HFFc6 (cell line): ENCODE measurements around the gene SLC30A9. TPM values are rescaled to one million over a fixed set of nuclear protein-coding genes. Genes with fewer than 3 reads are reported as not detected.

ENCODE experiments used
- DNase-seq: peaks from one replicate; pipeline ENCODE4 v3.0.0-alpha.2; 2018
- H3K27ac Mint-ChIP-seq: 2 replicates; pipeline ENCODE4 v1.8.0; 2020; ENCODE audit warnings: mild to moderate bottlenecking, mixed read lengths
- H3K27me3 Mint-ChIP-seq: 2 replicates; pipeline ENCODE4 v1.8.0; 2021; ENCODE audit warnings: mild to moderate bottlenecking, moderate library complexity, mixed read lengths; ENCODE audit not compliant: insufficient read depth
- H3K36me3 Mint-ChIP-seq: 2 replicates; pipeline ENCODE4 v1.8.0; 2021; ENCODE audit warnings: low read depth, mixed read lengths
- H3K4me1 Mint-ChIP-seq: 2 replicates; pipeline ENCODE4 v1.8.0; 2020; ENCODE audit warnings: low read depth, mixed read lengths
- H3K4me3 Mint-ChIP-seq: 2 replicates; pipeline ENCODE4 v1.8.0; 2020; ENCODE audit warnings: mild to moderate bottlenecking, moderate library complexity, mixed read lengths
- H3K9me3 Mint-ChIP-seq: 2 replicates; pipeline ENCODE4 v1.8.0; 2020; ENCODE audit warnings: mild to moderate bottlenecking, mixed read lengths
- total RNA-seq, 6 experiments: library from RNA; stranded (reverse); fragmentation: NEBNext Ultra II Directional; extraction: Animal tissue kit (Norgen Biotek cat#: 25700); gene quantifications; 2 replicates in 1 of 6; 3 replicates in 5 of 6; pipeline ENCODE4 v1.2.3, GENCODE V29; 2021
- TF ChIP-seq, protein P1 (sequence below): fragments of 200-600 bp; sonication (generic); IDR thresholded peaks from 2 replicates; pipeline ENCODE4 v1.5.0; 2021; ENCODE audit warnings: antibody characterized with exemption, mild to moderate bottlenecking

Gene SLC30A9
- total RNA-seq, 6 experiments from 2014 or later: 69.9 to 73.3 (median 70.3) TPM

DNA sequence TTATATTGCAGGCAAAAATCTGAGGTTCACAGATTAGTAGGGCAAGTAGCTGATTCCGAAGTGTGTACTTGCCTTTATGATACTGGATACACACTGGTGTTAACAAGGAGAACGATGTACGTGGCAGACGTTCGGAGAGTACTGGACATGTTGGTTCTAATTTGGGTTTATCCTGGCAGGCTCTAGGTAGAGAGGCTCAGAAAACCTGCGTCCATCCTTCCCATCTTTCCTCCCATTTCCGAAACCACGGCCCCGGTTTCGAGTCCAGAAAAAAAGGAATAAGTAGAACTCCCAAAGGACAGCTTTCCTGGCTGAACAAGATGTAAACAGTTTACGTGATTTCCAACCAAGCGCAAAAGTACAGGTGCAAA, 351 bp upstream of the SLC30A9 start:
- H3K36me3 Mint-ChIP-seq: peaks cover 8% of the 10 kb centered on the region; the same call in 1 of the 2 replicates
- peak overlapping the region; percentile 97 for H3K27ac Mint-ChIP-seq
- TF ChIP-seq, protein P1, sequence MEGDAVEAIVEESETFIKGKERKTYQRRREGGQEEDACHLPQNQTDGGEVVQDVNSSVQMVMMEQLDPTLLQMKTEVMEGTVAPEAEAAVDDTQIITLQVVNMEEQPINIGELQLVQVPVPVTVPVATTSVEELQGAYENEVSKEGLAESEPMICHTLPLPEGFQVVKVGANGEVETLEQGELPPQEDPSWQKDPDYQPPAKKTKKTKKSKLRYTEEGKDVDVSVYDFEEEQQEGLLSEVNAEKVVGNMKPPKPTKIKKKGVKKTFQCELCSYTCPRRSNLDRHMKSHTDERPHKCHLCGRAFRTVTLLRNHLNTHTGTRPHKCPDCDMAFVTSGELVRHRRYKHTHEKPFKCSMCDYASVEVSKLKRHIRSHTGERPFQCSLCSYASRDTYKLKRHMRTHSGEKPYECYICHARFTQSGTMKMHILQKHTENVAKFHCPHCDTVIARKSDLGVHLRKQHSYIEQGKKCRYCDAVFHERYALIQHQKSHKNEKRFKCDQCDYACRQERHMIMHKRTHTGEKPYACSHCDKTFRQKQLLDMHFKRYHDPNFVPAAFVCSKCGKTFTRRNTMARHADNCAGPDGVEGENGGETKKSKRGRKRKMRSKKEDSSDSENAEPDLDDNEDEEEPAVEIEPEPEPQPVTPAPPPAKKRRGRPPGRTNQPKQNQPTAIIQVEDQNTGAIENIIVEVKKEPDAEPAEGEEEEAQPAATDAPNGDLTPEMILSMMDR: no peak
- H3K27me3 Mint-ChIP-seq: no peaks in the 10 kb centered on the region; the same call in 1 of the 2 replicates
- H3K4me3 Mint-ChIP-seq: peak overlapping the region; percentile 100
- no peaks in the 10 kb centered on the region for H3K9me3 Mint-ChIP-seq
- peaks cover 26% of the 10 kb centered on the region for H3K4me1 Mint-ChIP-seq
- DNase-seq: no peak

DNA sequence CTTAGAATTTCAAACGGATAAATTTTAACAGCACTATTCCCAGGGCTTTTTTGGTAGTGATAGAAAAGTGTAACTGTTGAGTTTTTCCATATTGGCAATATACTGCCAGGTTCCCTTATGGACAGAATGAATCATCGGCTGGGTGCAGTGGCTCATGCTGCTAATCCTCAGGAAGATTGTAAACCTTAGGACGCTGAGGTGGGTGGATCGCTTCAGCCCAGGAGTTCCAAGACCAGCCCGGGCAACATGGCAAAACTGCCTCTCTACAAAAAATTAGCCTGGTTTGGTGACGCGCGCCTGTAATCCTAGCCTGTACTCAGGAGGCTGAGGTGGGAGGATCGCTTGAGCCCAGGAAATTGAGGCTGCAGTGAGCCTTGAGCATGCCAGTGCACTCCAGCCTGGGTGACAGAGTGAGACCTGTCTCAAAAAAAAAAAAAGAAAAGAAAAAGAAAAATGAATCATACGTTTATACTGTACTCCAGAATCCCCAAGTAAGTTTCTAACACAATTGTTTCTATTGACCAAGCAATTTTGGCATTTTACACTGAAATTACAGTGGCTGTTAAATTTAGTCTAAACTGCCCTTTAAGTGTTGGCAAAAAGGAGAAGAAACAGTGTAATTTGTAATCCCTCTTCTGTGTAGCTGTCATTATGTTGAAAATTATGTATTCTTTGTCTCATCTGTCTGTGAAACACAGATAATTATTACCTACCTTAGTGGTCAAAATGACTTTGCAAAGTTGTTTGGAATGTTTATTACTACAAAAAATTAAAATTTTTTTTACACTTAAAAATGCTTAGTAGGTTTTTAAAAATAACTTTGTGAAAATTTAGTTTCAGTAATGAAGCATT, 1.8 kb downstream of the SLC30A9 start:
- no peak overlapping the region; the same call in 1 of the 2 replicates for H3K27ac Mint-ChIP-seq
- H3K27me3 Mint-ChIP-seq: no peaks in the 10 kb centered on the region; the same call in 1 of the 2 replicates
- TF ChIP-seq, protein P1: no peak
- H3K36me3 Mint-ChIP-seq: peaks cover 8% of the 10 kb centered on the region; the same call in 1 of the 2 replicates
- no peaks in the 10 kb centered on the region for H3K9me3 Mint-ChIP-seq
- H3K4me3 Mint-ChIP-seq: peak overlapping the region; percentile 100
- peaks cover 26% of the 10 kb centered on the region for H3K4me1 Mint-ChIP-seq
- no peak for DNase-seq

DNA sequence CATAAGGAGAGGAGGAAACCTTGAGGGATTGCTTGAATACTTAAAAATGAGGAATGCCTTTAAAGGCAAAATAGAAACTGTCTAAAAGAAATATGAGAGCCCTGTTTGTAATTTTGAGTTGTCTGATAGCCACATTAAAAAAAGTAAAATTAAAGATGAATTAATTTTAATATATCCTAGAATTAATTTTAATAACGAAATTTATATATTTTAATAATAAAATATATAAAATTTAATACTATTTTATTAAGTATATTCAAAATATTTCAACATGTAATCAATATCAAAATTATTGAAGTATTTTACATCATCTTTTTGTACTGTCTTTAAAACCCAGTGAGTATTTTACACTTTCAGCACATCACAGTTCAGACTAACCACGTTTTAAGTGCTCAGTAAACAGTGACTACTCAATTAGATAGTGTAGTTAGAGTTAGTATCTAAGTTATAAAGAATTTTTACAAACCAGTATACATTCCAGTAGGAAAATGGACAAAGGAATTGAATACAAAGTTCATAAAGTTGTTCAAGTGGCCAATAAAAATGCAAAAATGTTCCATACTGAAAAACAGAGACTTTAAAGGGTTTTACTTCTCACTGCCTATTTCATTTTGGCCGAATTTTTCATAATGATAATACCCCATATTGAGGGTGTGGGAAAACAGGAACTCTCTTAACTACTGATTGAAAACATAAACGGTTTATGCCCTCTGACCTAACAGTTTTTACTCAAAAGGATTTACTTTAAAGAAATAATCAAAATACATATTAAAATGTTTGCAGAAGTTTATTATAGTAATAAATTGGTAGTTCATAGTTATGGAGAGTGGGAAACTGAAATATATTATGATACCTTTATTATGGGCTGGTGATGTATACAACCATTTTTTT, 2.9 kb downstream of the SLC30A9 start:
- Mint-ChIP-seq H3K9me3 (no peaks in the 10 kb centered on the region), H3K36me3 (peaks cover 8% of the 10 kb centered on the region; the same call in 1 of the 2 replicates), H3K4me3 (peak overlapping the region; percentile 100; the same call in 1 of the 2 replicates), H3K27me3 (no peaks in the 10 kb centered on the region; the same call in 1 of the 2 replicates), H3K4me1 (peaks cover 33% of the 10 kb centered on the region), H3K27ac (no peak overlapping the region)
- DNase-seq: no peak
- TF ChIP-seq, protein P1: no peak

DNA sequence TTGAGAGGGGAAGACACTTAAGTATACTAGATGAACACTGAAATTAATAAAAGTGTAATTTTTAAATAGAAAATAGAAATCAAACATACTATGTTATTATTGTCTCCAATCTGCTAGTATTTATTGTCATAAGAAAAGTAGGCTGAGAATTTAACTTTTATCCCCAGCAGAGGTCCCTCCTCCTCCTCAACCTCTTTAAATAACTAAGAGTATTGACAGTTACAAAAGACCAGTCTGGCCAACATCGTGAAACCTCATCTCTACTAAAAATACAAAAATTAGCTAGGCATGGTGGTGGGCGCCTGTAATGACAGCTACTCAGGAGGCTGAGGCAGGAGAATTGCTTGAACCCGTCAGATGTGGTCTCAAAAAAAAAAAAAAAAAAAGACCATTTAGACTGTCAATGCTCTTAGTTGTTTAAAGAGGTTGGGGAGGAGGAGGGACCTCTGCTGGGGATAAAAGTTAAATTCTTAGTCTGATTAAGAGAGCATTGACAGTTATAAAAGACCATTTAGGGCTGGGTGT, 4.2 kb downstream of the SLC30A9 start:
- H3K4me1 Mint-ChIP-seq: peaks cover 37% of the 10 kb centered on the region
- H3K9me3 Mint-ChIP-seq: no peaks in the 10 kb centered on the region
- no peak overlapping the region for H3K27ac Mint-ChIP-seq
- peaks cover 8% of the 10 kb centered on the region; the same call in 1 of the 2 replicates for H3K36me3 Mint-ChIP-seq
- no peak for DNase-seq
- H3K4me3 Mint-ChIP-seq: no peak overlapping the region
- TF ChIP-seq, protein P1: peak; percentile 41
- no peaks in the 10 kb centered on the region; the same call in 1 of the 2 replicates for H3K27me3 Mint-ChIP-seq

DNA sequence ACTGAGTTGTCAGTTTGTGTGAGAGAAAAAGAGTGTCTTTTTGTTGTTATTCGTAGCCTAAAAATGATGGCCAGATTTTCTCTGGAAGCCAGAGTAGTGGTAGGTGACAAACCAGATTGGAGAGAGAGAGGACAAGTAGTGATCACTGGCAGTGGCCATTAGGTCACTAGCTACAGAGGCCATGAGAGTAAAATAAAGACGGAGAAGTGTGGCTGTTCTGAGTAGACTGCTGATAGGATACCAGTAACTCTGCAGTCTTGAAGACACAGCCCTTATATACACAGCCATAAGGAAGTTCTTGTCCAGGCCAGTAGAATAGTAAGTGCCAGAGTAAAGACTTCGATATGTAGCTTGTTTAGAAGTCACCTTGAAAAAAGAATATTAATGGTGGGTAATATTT, 7.7 kb downstream of the SLC30A9 start:
- Mint-ChIP-seq H3K27me3 (no peaks in the 10 kb centered on the region; the same call in 1 of the 2 replicates), H3K36me3 (peaks cover 3% of the 10 kb centered on the region), H3K4me3 (no peak overlapping the region), H3K27ac (no peak overlapping the region), H3K9me3 (no peaks in the 10 kb centered on the region), H3K4me1 (peaks cover 15% of the 10 kb centered on the region)
- DNase-seq: no peak
- TF ChIP-seq, protein P1: no peak
